ENCODE data around the gene PLXDC1. TPM values are rescaled to one million over a fixed set of nuclear protein-coding genes. Genes with fewer than 3 reads are reported as not detected.
"Not testable (repeated sequence)": the region's sequence is repeated elsewhere in the genome, so short reads cannot be mapped to it uniquely, and the experiment has no call there.

The PLXDC1 gene
- polyA plus RNA-seq, 3 donors = 6.1 to 7.9 (median 7.4) TPM

GRCh38 chr17:39064374-39064773 is 87.1 kb downstream of the PLXDC1 start:
- no peak for DNase-seq

- DNase-seq = no peak
These were observed 87.8 kb downstream of the PLXDC1 start for GRCh38 chr17:39063681-39064069.

GRCh38 chr17:39062846-39063680 is 88.4 kb downstream of the PLXDC1 start:
- DNase-seq = no peak

GRCh38 chr17:39058524-39058923 is 92.9 kb downstream of the PLXDC1 start:
- no peak for DNase-seq

GRCh38 chr17:39057701-39058206 is 93.7 kb downstream of the PLXDC1 start:
- DNase-seq = no peak

- no peak for DNase-seq
These were observed 97.3 kb downstream of the PLXDC1 start for GRCh38 chr17:39054111-39054645.

- not testable (repeated sequence) for DNase-seq
These were observed 99.0 kb downstream of the PLXDC1 start for GRCh38 chr17:39052423-39052822.

GRCh38 chr17:39051001-39051585 is 100.3 kb downstream of the PLXDC1 start:
- no peak for DNase-seq

GRCh38 chr17:39045948-39046679 is 105.3 kb downstream of the PLXDC1 start:
- no peak for DNase-seq

- no peak for DNase-seq
These were observed 115.4 kb downstream of the PLXDC1 start for GRCh38 chr17:39036009-39036408.

- DNase-seq = not testable (repeated sequence)
These were observed 115.9 kb downstream of the PLXDC1 start for GRCh38 chr17:39035578-39035977.

- no peak for DNase-seq
These were observed 122.7 kb downstream of the PLXDC1 start for GRCh38 chr17:39028690-39029089.

- no peak for DNase-seq
These were observed 123.9 kb downstream of the PLXDC1 start for GRCh38 chr17:39027455-39028035.

GRCh38 chr17:39026980-39027451 is 124.4 kb downstream of the PLXDC1 start:
- peak; percentile 21 for DNase-seq

GRCh38 chr17:39026346-39026745 is 125.1 kb downstream of the PLXDC1 start:
- DNase-seq = not testable (repeated sequence)

GRCh38 chr17:39022924-39023323 is 128.5 kb downstream of the PLXDC1 start:
- no peak for DNase-seq

- DNase-seq = not testable (repeated sequence)
These were observed 131.4 kb downstream of the PLXDC1 start for GRCh38 chr17:39020037-39020436.

GRCh38 chr17:39018267-39019134 is 132.9 kb downstream of the PLXDC1 start:
- DNase-seq = no peak

GRCh38 chr17:39016193-39017153 is 135.0 kb downstream of the PLXDC1 start:
- DNase-seq = no peak
